Mucosa of descending colon (tissue), 3 donors: ENCODE results near the gene HYDIN. TPM values are rescaled to one million over a fixed set of nuclear protein-coding genes. Genes with fewer than 3 reads are reported as not detected.

Experiments used
- ATAC-seq: fragments of 200-7000 bp; cut with Tn5 transposase; one replicate; pipeline ENCODE4 v1.9.1; 2020; ENCODE audit warnings: mild to moderate bottlenecking, moderate library complexity
- DNase-seq, 3 donors: peaks; one replicate each; pipeline ENCODE4 v3.0.0-alpha.2; 2020
- H3K36me3 ChIP-seq: fragments of 200-600 bp; one replicate; pipeline ENCODE4 v1.8.0; 2021; ENCODE audit warnings: low read depth, mild to moderate bottlenecking
- H3K4me1 ChIP-seq: fragments of 200-600 bp; one replicate; pipeline ENCODE4 v1.8.0; 2021; ENCODE audit warnings: low read depth, mild to moderate bottlenecking
- H3K4me3 ChIP-seq: fragments of 200-600 bp; one replicate; pipeline ENCODE4 v1.8.0; 2021; ENCODE audit warnings: mild to moderate bottlenecking
- H3K9me3 ChIP-seq: fragments of 200-600 bp; one replicate; pipeline ENCODE4 v1.8.0; 2021; ENCODE audit warnings: mild to moderate bottlenecking
- intact Hi-C, 2 donors: fragments of 100-400 bp; cut with DNase I in 1 of 2; cut with micrococcal nuclease in 1 of 2; formaldehyde crosslinking; loops; one replicate each; pipeline versions ENCODE4 v1.11.0 to v1.11.1; 2022; cut with DNase I, micrococcal nuclease
- total RNA-seq, 3 donors: library from RNA; stranded (reverse); fragmentation: NEBNext Ultra II Directional in 2 of 3; extraction: Animal tissue kit (Norgen Biotek cat#: 25700) in 2 of 3; gene quantifications; one replicate each; pipeline versions ENCODE4 v1.2.1 to v1.2.4, GENCODE V29; 2021 to 2023
- TF ChIP-seq, protein P1 (sequence below): fragments of 200-600 bp; IDR thresholded peaks from one replicate; pipeline ENCODE4 v1.8.0; 2022; ENCODE audit warnings: antibody characterized with exemption, mild to moderate bottlenecking
- donor health status: DM: no; HTN: no; CAD: no; lungs with moderate emphysema.
- donor health status: DM: no; HTN: no; CAD: no.
- donor health status: DM: no; HTN: yes; CAD: no.

HYDIN gene
- total RNA-seq, 3 donors from 2014 or later = 0.80 to 2.3 (median 1.5) TPM

DNA sequence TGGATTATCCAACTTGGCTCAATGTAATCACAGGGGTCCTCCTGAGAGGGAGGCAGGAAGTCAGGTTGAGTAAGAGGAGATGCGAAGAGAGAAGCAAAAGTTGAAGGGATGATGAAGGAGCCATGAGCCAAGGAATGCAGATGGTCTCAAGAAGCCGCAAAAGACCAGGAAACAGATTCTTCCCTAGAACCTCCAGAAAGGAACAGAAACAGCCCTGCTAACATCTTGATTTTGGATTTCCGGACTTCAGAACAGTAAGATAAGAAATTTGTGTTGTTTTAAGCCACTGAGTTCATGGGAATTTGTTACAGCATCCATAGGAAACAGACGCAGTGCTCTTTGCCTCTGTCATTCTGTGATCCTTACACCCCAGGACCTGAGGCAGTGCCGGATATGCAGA, 31.9 kb upstream of the HYDIN start:
- H3K4me1 ChIP-seq = no peaks in the 10 kb centered on the region
- no peaks in the 10 kb centered on the region for H3K36me3 ChIP-seq
- H3K9me3 ChIP-seq = no peaks in the 10 kb centered on the region
- TF ChIP-seq, protein P1, sequence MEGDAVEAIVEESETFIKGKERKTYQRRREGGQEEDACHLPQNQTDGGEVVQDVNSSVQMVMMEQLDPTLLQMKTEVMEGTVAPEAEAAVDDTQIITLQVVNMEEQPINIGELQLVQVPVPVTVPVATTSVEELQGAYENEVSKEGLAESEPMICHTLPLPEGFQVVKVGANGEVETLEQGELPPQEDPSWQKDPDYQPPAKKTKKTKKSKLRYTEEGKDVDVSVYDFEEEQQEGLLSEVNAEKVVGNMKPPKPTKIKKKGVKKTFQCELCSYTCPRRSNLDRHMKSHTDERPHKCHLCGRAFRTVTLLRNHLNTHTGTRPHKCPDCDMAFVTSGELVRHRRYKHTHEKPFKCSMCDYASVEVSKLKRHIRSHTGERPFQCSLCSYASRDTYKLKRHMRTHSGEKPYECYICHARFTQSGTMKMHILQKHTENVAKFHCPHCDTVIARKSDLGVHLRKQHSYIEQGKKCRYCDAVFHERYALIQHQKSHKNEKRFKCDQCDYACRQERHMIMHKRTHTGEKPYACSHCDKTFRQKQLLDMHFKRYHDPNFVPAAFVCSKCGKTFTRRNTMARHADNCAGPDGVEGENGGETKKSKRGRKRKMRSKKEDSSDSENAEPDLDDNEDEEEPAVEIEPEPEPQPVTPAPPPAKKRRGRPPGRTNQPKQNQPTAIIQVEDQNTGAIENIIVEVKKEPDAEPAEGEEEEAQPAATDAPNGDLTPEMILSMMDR = no peak
- intact Hi-C loops = no loop called here
- DNase-seq = no peak
- no peak overlapping the region for H3K4me3 ChIP-seq
- ATAC-seq = no peak

DNA sequence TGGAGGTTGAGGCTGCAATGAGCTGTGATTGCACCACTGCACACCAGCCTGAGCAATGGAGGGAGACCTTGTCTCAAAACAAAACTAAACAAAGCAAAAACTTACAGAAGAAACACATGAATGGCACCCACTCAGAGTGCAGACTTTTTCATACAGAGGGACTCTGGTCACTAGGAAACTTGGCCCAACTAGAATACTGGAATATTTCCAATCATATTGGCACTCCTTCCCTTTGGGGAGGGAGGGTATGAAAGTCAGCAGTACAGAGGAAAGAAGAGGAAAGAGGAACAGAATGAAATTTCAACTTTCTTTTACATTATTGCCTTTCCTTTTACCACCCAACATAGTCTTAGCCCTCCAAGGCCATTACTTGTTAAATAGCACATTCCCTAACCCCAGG, 30.5 kb upstream of the HYDIN start:
- DNase-seq (no peak), ATAC-seq (no peak)
- Histone ChIP-seq H3K4me1 (no peaks in the 10 kb centered on the region), H3K36me3 (no peaks in the 10 kb centered on the region), H3K4me3 (no peak overlapping the region), H3K9me3 (no peaks in the 10 kb centered on the region)
- intact Hi-C loops = no loop called here
- TF ChIP-seq, protein P1 = no peak

DNA sequence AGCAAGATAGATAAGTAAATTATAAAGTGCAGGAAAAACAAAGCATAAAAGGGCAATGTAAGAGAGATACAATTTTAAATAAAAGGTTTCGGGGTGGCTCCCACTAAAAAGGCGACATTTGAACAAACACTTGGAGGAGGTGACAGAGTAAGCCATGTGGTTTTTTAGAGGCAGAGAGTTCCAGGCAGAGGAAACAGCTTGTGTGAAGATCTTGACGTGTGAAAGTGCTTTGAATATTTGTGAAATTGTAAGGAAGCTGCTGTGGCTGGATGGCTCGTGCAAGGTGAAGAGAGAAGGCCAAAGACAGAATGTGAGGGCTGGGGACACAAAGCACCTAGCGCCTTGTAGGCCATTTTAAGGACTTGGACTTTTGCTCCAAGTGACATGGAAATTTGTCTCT, 28.6 kb upstream of the HYDIN start:
- no peak for ATAC-seq
- Histone ChIP-seq H3K36me3 (no peaks in the 10 kb centered on the region), H3K4me3 (no peak overlapping the region), H3K4me1 (no peaks in the 10 kb centered on the region), H3K9me3 (no peaks in the 10 kb centered on the region)
- no peak for DNase-seq
- intact Hi-C loops = no loop called here
- TF ChIP-seq, protein P1 = no peak

DNA sequence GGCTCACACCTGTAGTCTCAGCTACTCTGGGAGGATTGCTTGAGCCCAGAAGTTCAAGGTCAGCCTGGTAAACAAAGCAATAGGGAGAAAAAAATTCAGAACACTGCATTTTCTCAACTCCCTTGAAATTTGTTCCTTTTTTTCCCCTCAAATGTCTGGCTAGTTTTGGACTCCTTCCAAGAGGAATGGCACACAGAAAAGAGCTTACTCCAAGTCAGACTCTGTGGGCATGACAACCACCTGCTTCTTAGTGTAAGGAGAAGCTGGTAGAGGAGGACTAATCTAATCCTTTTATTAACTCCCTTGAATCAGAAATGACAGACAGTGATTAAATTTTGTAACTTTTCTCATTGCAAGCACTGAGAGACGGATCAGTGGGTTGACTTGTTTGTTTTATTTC, 27.9 kb upstream of the HYDIN start:
- DNase-seq (peak in 1 of 3 donors; percentile 2), ATAC-seq (no peak)
- TF ChIP-seq, protein P1 = no peak
- H3K9me3 ChIP-seq = no peaks in the 10 kb centered on the region
- H3K4me1 ChIP-seq = no peaks in the 10 kb centered on the region
- intact Hi-C loops = no loop called here
- H3K4me3 ChIP-seq = no peak overlapping the region
- H3K36me3 ChIP-seq = no peaks in the 10 kb centered on the region

DNA sequence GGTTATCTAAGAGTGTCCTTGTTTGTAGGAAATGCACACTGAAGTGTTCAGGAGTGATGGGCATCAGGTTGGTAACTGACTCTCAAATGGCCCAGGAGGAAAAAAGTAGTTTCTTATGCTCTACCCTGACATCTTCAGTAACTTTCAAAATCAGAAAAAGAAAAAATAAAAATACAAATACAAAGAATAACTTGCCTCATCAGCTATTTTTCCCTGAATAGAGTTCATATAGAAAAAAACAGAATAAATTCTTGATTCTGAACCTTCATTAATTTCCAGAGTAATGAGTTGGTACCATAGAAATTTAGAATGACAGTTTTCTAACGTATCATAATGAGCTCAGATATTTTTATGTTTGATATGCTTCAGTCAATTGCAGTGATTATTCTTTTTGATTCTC, 27.2 kb upstream of the HYDIN start:
- intact Hi-C loops = no loop called here

More for the DNA sequence above, 27.2 kb upstream of the HYDIN start:
- DNase-seq (no peak), ATAC-seq (no peak)
- TF ChIP-seq, protein P1 = no peak
- Histone ChIP-seq H3K9me3 (no peaks in the 10 kb centered on the region), H3K36me3 (no peaks in the 10 kb centered on the region), H3K4me3 (no peak overlapping the region), H3K4me1 (no peaks in the 10 kb centered on the region)
